ENCODE data around the gene OR52I2. TPM values are rescaled to one million over a fixed set of nuclear protein-coding genes. Genes with fewer than 3 reads are reported as not detected.

The OR52I2 gene
- not detected in 2 replicates for total RNA-seq

DNA sequence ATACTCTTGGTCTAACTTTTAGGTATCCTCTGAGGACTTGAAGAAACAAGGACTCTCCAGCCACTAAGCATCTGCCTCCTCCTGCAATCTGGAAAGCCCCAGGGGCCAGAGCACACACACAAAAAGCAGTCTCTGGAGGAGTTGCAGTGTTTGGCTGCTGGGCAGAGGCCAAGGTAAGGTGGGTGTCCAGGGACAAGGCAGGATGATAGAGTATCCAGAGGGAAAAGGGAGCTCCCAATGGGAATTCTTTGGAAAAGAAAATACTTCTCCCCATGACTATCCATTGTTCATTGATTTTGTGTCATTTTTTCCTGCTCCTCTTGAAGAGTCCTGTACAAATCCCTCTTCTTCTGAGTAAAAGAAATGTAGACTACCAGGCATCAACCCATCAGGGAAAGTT is at the start of gene OR52I2:
TSS of gene OR52I2 (plus strand) at position 301 of the 400 bp plus-strand sequence.

GRCh38 chr11:4544891-4545290 is 36.7 kb upstream of the OR52I2 start, which contains the start of gene OR52M1:
OR52M1 (plus strand) TSS chr11:4545191; CDS start chr11:4545191, 0 bp downstream.

DNA sequence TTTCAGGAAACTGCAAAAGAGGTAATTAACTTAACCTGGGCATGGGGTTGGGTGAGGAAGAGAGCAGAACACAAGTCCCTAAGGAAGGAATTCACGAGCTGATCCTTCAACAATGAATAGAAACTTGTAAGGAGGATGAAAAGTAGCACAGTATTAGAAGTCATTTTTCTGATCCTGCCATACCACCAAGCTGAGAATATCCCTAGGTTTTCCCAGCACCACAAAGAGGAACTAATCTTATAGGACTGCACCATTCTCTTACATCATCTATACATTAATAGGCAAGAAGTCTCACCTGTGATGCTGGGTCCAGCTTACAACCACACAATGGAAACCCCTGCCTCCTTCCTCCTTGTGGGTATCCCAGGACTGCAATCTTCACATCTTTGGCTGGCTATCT is 12.2 kb downstream of the OR52I2 start, which contains the start of gene OR52I1:
TSS of gene OR52I1 (plus strand) at position 301 of the 400 bp plus-strand sequence. CDS start at position 301, 0 bp downstream.

DNA sequence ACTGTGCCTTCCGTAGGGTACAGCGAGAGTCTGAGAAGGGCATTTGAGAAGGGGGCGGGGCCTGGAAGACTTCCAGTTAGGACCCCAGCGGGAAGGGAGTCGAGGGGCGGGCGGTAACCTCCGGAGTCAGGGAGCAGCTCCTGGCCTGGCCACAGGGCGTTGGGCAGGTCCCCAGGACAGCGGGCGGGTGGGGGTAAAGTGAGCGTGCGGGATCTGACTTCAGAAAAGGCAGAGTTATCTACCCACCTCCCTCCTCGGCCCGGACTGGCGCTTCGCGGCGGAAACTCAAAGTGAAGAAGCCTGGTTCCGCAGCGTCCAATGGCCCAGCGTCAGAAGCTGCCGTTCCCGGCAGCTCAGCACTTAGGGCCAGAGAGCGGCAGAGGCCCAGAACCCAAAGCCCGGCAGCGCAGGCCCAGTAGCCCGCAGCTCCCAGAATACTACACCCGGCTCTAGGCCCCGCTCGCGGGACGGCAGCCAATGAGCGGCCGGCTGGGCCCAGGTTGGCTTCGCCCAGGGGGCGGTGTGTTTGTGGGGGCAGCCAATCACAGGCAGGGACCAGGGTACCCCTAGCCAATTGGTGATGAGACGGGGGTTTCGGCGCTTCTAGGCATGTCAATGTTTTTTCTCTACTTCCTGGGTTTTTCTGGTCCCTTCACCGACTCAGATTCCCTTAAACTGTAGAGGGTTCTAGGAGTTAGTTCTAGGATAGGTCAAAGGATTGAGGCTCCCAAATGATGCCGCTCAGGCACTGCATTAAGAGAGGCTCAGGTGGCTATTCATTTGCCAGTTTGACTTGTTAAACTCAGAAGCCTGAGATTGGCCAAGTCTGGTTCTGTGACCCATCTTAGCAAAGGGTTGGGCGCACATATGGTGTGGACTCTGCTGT is 26.5 kb downstream of the OR52I2 start, which contains the start of gene TRIM68:
TSS of gene TRIM68 (minus strand) at position 451 of the 886 bp plus-strand sequence. CDS start 2,727 bp downstream, outside the sequence.

DNA sequence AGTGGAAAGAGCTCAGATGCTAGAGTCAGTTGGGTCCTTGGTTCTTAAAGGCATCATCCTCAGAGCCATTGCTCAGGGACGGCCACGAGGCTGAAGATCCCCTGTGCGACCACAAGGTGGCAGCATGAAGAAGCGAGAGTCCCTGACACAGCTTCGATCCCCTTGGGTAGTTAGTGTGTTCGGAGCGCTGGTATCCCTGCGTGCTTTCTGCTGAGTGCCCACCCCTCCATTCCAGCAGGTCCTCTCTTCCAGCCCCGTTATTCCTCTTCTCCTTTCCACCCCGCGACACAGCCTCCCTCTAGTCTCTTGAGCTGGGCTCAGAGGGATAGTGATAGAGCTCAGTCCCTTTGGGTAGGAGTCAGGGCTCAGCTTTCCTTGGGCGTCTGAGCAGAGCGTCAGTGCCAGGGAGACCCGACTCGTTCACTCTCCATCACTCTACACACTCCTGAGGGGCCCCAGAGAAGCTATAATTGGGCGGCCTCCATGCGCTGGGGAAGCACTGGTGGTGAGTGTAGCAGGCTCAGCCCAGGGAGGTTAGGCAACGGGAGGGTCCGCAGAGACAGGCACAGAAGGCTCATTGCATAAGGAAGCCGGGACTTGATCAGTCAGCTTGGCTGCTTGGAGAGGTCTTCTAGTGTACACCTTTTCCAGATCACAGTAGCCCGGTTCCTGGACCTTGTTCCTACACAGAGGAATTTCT is 55.6 kb downstream of the OR52I2 start, which contains the start of gene OR51D1:
TSS of gene OR51D1 (plus strand) at position 516 of the 700 bp plus-strand sequence. CDS start 2,314 bp downstream, outside the sequence.

Other genes starting within 250 kb of the OR52I2 start
- not detected in 2 replicates for gene OR52B4, start 213.4 kb upstream of the OR52I2 start, total RNA-seq
- gene TRIM21, start 188.0 kb upstream of the OR52I2 start, total RNA-seq: 10.3 and 10.9 TPM in 2 replicates
- gene OR52K2, start 132.4 kb upstream of the OR52I2 start, total RNA-seq: not detected in 2 replicates
- not detected in 2 replicates for gene OR52K1, start 99.1 kb upstream of the OR52I2 start, total RNA-seq
- gene OR52M1, start 36.6 kb upstream of the OR52I2 start, total RNA-seq: not detected in 2 replicates
- not detected in 2 replicates for gene OR52I1, start 12.3 kb downstream of the OR52I2 start, total RNA-seq
- gene TRIM68, start 26.5 kb downstream of the OR52I2 start, total RNA-seq: 7.0 and 8.0 TPM in 2 replicates
- not detected in 2 replicates for gene OR51D1, start 55.7 kb downstream of the OR52I2 start, total RNA-seq
- not detected in 2 replicates for gene OR51E1, start 62.2 kb downstream of the OR52I2 start, total RNA-seq
- gene OR51E2, start 116.1 kb downstream of the OR52I2 start, total RNA-seq: not detected in 2 replicates
- gene MMP26, start 123.0 kb downstream of the OR52I2 start, total RNA-seq: not detected in 2 replicates
- gene OR51F1, start 188.2 kb downstream of the OR52I2 start, total RNA-seq: not detected in 2 replicates
- gene OR52R1, start 222.6 kb downstream of the OR52I2 start, total RNA-seq: not detected in 2 replicates
- gene OR51F2, start 239.6 kb downstream of the OR52I2 start, total RNA-seq: not detected in 2 replicates